A673 (cell line): ENCODE results near the gene PNMA8C. TPM values are rescaled to one million over a fixed set of nuclear protein-coding genes. Genes with fewer than 3 reads are reported as not detected.

Experiments used
- BruUV-seq: library from RNA; stranded (reverse); fragments of 400-500 nt; replicated peaks from 2 replicates; lab custom pipeline; 2021; lab: Mats Ljungman, UMichigan
- CTCF ChIA-PET: fragments of 300-600 bp; sonication (Branson Sonifier 250); formaldehyde crosslinking; loops from one replicate; lab custom pipeline; 2022; ENCODE audit warnings: antibody characterized with exemption; lab: Charles Lee
- POLR2A ChIA-PET: fragments of 300-600 bp; sonication (Branson Sonifier 250); formaldehyde crosslinking; loops from one replicate; lab custom pipeline; 2022; ENCODE audit warnings: antibody characterized with exemption; ENCODE audit not compliant: low non-redundant PET; lab: Charles Lee
- DNase-seq: peaks from one replicate; pipeline ENCODE4 v3.0.0-alpha.2; 2015; ENCODE audit warnings: low spot score
- H3K27ac ChIP-seq: fragments of 200-600 bp; sonication (generic); 2 replicates; pipeline ENCODE4 v1.5.1; 2016; ENCODE audit warnings: mixed run types, low read depth, mild to moderate bottlenecking, mixed read lengths, antibody characterized with exemption, low read length; ENCODE audit not compliant: poor library complexity, severe bottlenecking
- H3K27me3 ChIP-seq: fragments of 200-600 bp; sonication (generic); replicated peaks from 2 replicates; pipeline ENCODE4 v1.6.1; 2017; ENCODE audit warnings: mixed run types, low read depth, mild to moderate bottlenecking, mixed read lengths, antibody characterized with exemption, low read length; ENCODE audit not compliant: insufficient read depth, poor library complexity
- H3K36me3 ChIP-seq: fragments of 200-600 bp; sonication (generic); 2 replicates; pipeline ENCODE4 v1.6.1; 2016; ENCODE audit warnings: mixed run types, mild to moderate bottlenecking, mixed read lengths, antibody characterized with exemption, low read length; ENCODE audit not compliant: insufficient read depth, poor library complexity, severe bottlenecking
- H3K4me1 ChIP-seq: fragments of 200-600 bp; sonication (generic); 2 replicates; pipeline ENCODE4 v1.6.1; 2017; ENCODE audit warnings: mixed run types, mild to moderate bottlenecking, mixed read lengths, antibody characterized with exemption, low read length; ENCODE audit not compliant: insufficient read depth, poor library complexity, severe bottlenecking
- H3K4me3 ChIP-seq: fragments of 200-600 bp; sonication (generic); 2 replicates; pipeline ENCODE4 v1.5.1; 2016; ENCODE audit warnings: low read depth, mixed run types, mild to moderate bottlenecking, mixed read lengths, low read length; ENCODE audit not compliant: poor library complexity, severe bottlenecking
- H3K9me3 ChIP-seq: fragments of 200-600 bp; sonication (generic); 2 replicates; pipeline ENCODE4 v1.6.1; 2016; ENCODE audit warnings: mixed run types, low read depth, mild to moderate bottlenecking, mixed read lengths, antibody characterized with exemption, low read length; ENCODE audit not compliant: poor library complexity, severe bottlenecking
- CTCF ChIP-seq: fragments of 300-800, 200-600 bp; sonication (generic); conservative IDR thresholded peaks from 2 replicates; pipeline ENCODE4 v1.5.1; 2017; ENCODE audit warnings: low read depth, mild to moderate bottlenecking, antibody characterized with exemption, low read length, moderate library complexity, mixed read lengths
- EZH2 ChIP-seq: fragments of 200-600 bp; sonication (generic); IDR thresholded peaks from 2 replicates; pipeline ENCODE4 v1.6.1; 2017; ENCODE audit warnings: borderline replicate concordance, low read depth, mild to moderate bottlenecking, mixed read lengths, antibody characterized with exemption, low read length; ENCODE audit not compliant: poor library complexity, severe bottlenecking
- intact Hi-C: fragments of 100-400 bp; cut with micrococcal nuclease; formaldehyde crosslinking; loops from one replicate; pipeline ENCODE4 v1.10.0; 2022; ENCODE audit not compliant: unreplicated experiment
- total RNA-seq: library from RNA; stranded (reverse); gene quantifications from 2 replicates; pipeline ENCODE4 v1.2.3, GENCODE V29; 2021

PNMA8C gene
- total RNA-seq, 1 experiment from 2014 or later, result not detected

DNA sequence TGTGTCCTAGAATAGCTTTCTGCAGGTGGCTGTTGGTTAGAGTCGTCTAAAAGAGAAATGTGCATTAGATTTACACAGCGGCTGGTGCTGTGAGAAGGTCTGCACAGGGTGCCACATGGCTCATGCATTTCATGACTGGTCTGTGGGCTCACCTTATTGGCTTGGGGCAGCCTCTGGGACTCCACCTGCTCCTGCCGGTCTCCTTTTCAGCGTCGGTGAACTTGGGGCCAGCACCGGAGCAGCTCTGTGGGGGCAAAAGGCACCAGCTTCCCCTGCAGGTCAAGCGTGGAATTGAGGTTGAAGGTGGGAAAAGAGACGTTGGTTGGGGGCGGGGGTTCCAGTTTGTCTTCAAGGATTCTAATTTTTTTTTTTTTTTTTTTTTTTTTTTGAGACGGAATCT is 3.1 kb upstream of the PNMA8C start:
- no peaks in the 10 kb centered on the region for H3K27me3 ChIP-seq
- POLR2A ChIA-PET, result no interaction called here
- no TSS peak for BruUV-seq
- no peaks in the 10 kb centered on the region for H3K4me1 ChIP-seq
- no peak overlapping the region for H3K27ac ChIP-seq
- TF ChIP-seq EZH2 (no peak), CTCF (peak; percentile 38)
- CTCF ChIA-PET, result interaction anchor here (0.7 kb wide), 2 partner anchors 28 to 29 kb away, joined by 5 to 10 read pairs; no protein-coding TSS in a partner anchor
- no peaks in the 10 kb centered on the region for H3K9me3 ChIP-seq
- H3K4me3 ChIP-seq, result no peak overlapping the region
- intact Hi-C loops, result no loop called here
- no peaks in the 10 kb centered on the region for H3K36me3 ChIP-seq
- DNase-seq, result no peak

- BruUV-seq, result no TSS peak
- H3K4me3 ChIP-seq, result no peak overlapping the region
- ChIA-PET POLR2A (no interaction called here), CTCF (no interaction called here)
- no peaks in the 10 kb centered on the region for H3K36me3 ChIP-seq
- H3K27ac ChIP-seq, result no peak overlapping the region
- no peaks in the 10 kb centered on the region for H3K27me3 ChIP-seq
- intact Hi-C loops, result no loop called here
- TF ChIP-seq EZH2, result no peak
- no peak for TF ChIP-seq CTCF
- peaks cover 7% of the 10 kb centered on the region for H3K4me1 ChIP-seq
- DNase-seq, result peak; percentile 72
- H3K9me3 ChIP-seq, result no peaks in the 10 kb centered on the region
Measured at GRCh38 chr19:46429999-46430398, 1.3 kb upstream of the PNMA8C start.

DNA sequence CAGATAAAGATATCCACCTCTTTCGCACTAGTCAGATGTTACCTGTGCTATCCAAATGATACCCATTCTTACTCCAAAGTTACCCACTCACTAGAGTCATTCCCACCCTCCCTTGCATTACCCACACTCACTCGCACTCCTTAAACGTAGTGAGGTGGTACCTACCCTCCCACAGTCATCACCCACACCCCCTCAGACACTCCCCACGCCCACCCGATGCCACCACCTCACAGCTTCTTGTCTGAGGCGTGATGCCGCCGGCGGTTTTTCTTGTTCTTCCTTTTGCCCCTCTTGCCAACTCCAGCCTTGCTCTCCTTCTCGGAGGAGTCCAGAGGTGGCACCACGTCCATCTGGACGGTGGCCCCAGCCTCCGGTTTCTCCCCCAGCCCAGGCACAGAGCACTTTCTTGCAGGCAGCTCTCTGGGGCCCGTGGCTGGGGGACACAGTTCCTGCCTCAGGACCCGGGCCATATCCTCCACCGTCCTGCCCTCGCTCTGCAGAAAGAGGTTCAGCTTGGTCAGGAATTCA is 1.2 kb downstream of the PNMA8C start:
- intact Hi-C loops, result no loop called here
- ChIA-PET CTCF (no interaction called here), POLR2A (no interaction called here)
- no peak for DNase-seq
- Histone ChIP-seq H3K27me3 (no peaks in the 10 kb centered on the region), H3K9me3 (no peaks in the 10 kb centered on the region), H3K27ac (no peak overlapping the region), H3K36me3 (no peaks in the 10 kb centered on the region), H3K4me1 (peaks cover 7% of the 10 kb centered on the region), H3K4me3 (no peak overlapping the region)
- no TSS peak for BruUV-seq
- no peak for TF ChIP-seq CTCF
- TF ChIP-seq EZH2, result no peak
